ENCODE data around the gene MRPL22.
"Not testable (repeated sequence)": the region's sequence is repeated elsewhere in the genome, so short reads cannot be mapped to it uniquely, and the experiment has no call there.

MRPL22 gene

GRCh38 chr5:154940772-154941620 lies at the start of gene MRPL22:
Gene MRPL22 (plus strand): TSS chr5:154941073. CDS start chr5:154941111, 38 bp downstream.
- DNase-seq (ENCODE audit: low read depth in 2 of 2): peak; percentile 86 to 92

GRCh38 chr5:154892369-154892771 lies 48.5 kb upstream of the MRPL22 start:
- DNase-seq (ENCODE audit: low read depth in 2 of 2): no peak

GRCh38 chr5:154893381-154893780 lies 47.5 kb upstream of the MRPL22 start:
- no peak for DNase-seq (ENCODE audit: low read depth in 2 of 2)

- no peak for DNase-seq (ENCODE audit: low read depth in 2 of 2)
These were observed 45.0 kb upstream of the MRPL22 start for GRCh38 chr5:154895606-154896561.

GRCh38 chr5:154896562-154897165 lies 44.2 kb upstream of the MRPL22 start:
- no peak for DNase-seq (ENCODE audit: low read depth in 2 of 2)

- no peak for DNase-seq (ENCODE audit: low read depth in 2 of 2)
These were observed 42.7 kb upstream of the MRPL22 start for GRCh38 chr5:154898210-154898609.

- no peak for DNase-seq (ENCODE audit: low read depth in 2 of 2)
These were observed 41.6 kb upstream of the MRPL22 start for GRCh38 chr5:154899151-154899816.

GRCh38 chr5:154900066-154900465 lies 40.8 kb upstream of the MRPL22 start:
- no peak for DNase-seq (ENCODE audit: low read depth in 2 of 2)

GRCh38 chr5:154901276-154901675 lies 39.6 kb upstream of the MRPL22 start:
- no peak for DNase-seq (ENCODE audit: low read depth in 2 of 2)

GRCh38 chr5:154901913-154902312 lies 39.0 kb upstream of the MRPL22 start:
- no peak for DNase-seq (ENCODE audit: low read depth in 2 of 2)

- DNase-seq (ENCODE audit: low read depth in 2 of 2): not testable (repeated sequence)
These were observed 35.3 kb upstream of the MRPL22 start for GRCh38 chr5:154905601-154906000.

- no peak for DNase-seq (ENCODE audit: low read depth in 2 of 2)
These were observed 24.0 kb upstream of the MRPL22 start for GRCh38 chr5:154916874-154917273.

GRCh38 chr5:154917757-154918156 lies 23.1 kb upstream of the MRPL22 start:
- no peak for DNase-seq (ENCODE audit: low read depth in 2 of 2)

- DNase-seq (ENCODE audit: low read depth in 2 of 2): no peak
These were observed 17.1 kb upstream of the MRPL22 start for GRCh38 chr5:154923441-154924430.

- no peak for DNase-seq (ENCODE audit: low read depth in 2 of 2)
These were observed 7.3 kb upstream of the MRPL22 start for GRCh38 chr5:154933537-154933936.

GRCh38 chr5:154934881-154935280 lies 6.0 kb upstream of the MRPL22 start:
- DNase-seq (ENCODE audit: low read depth in 2 of 2): no peak

GRCh38 chr5:154937186-154937717 lies 3.6 kb upstream of the MRPL22 start:
- DNase-seq (ENCODE audit: low read depth in 2 of 2): no peak

- peak; percentile 58 to 73 for DNase-seq (ENCODE audit: low read depth in 2 of 2)
These were observed 3.0 kb upstream of the MRPL22 start, which contains the start of gene GEMIN5 for GRCh38 chr5:154937718-154938466. Gene GEMIN5 (minus strand): TSS chr5:154938211. CDS start chr5:154938133, 78 bp downstream.

GRCh38 chr5:154939387-154939786 lies 1.5 kb upstream of the MRPL22 start:
- DNase-seq (ENCODE audit: low read depth in 2 of 2): not testable (repeated sequence)

Data from stimulated activated CD8-positive, alpha-beta memory T cell treated with anti-CD3 and anti-CD28 coated beads, Interleukin-2, amount 100 ng/mL, for 1 hour (primary cell).